Measurements from ENCODE around the gene RANBP9.

DNA sequence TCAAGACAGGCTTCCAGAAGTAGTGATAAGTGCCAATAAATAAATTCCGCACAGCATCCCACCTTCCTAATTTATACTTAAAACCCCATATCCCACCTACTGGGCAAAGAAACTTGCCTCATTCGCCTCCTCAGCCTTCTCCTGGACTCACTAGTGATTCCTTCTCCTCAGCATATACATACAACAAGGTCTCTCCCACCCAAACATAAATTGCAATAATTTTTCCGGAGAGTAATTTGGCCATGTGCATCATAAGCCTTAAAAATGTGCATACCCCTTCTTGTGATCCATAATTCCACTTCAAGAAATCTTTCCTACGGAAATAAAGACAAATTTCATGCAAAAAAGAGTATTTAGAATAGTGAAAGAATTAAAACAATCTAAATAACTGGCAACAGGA is 26.8 kb downstream of the RANBP9 start:
- TF ChIP-seq, protein P1, sequence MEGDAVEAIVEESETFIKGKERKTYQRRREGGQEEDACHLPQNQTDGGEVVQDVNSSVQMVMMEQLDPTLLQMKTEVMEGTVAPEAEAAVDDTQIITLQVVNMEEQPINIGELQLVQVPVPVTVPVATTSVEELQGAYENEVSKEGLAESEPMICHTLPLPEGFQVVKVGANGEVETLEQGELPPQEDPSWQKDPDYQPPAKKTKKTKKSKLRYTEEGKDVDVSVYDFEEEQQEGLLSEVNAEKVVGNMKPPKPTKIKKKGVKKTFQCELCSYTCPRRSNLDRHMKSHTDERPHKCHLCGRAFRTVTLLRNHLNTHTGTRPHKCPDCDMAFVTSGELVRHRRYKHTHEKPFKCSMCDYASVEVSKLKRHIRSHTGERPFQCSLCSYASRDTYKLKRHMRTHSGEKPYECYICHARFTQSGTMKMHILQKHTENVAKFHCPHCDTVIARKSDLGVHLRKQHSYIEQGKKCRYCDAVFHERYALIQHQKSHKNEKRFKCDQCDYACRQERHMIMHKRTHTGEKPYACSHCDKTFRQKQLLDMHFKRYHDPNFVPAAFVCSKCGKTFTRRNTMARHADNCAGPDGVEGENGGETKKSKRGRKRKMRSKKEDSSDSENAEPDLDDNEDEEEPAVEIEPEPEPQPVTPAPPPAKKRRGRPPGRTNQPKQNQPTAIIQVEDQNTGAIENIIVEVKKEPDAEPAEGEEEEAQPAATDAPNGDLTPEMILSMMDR (IDR thresholded peaks at IDR 0.05; ENCODE audit: extremely low read depth in 1 of 2, insufficient read depth in 1 of 2, low read depth in 1 of 2, low read length in 2 of 2): no peak
- TF ChIP-seq POLR2A (IDR thresholded peaks at IDR 0.05; ENCODE audit: low read depth, low read length): no peak
- no peak for TF ChIP-seq POLR2AphosphoS5 (IDR thresholded peaks at IDR 0.05; ENCODE audit: insufficient read depth, low read depth, low read length)
- no peak for TF ChIP-seq JUN (IDR thresholded peaks at IDR 0.05; ENCODE audit: borderline replicate concordance, insufficient read depth, insufficient read length, low read depth)
- TF ChIP-seq, protein P2, sequence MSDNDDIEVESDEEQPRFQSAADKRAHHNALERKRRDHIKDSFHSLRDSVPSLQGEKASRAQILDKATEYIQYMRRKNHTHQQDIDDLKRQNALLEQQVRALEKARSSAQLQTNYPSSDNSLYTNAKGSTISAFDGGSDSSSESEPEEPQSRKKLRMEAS (IDR thresholded peaks at IDR 0.05; ENCODE audit: insufficient read depth, insufficient read length): no peak
- TF ChIP-seq EZH2 (IDR thresholded peaks at IDR 0.05; ENCODE audit: borderline replicate concordance, low read depth, low read length, severe bottlenecking): no peak

Data from endothelial cell of umbilical vein (primary cell).